Endothelial cell of umbilical vein (primary cell): ENCODE measurements around the gene PLAC1.

Source experiments
- FOS ChIP-seq: IDR thresholded peaks from 2 replicates; pipeline ENCODE4 v1.6.1; 2011; ENCODE audit warnings: mild to moderate bottlenecking, low read length, moderate library complexity, borderline replicate concordance; ENCODE audit not compliant: insufficient read depth
- JUN ChIP-seq: IDR thresholded peaks from 2 replicates; pipeline ENCODE4 v1.6.1; 2011; ENCODE audit warnings: borderline replicate concordance, low read depth; ENCODE audit not compliant: insufficient read length, insufficient read depth
- POLR2A ChIP-seq: IDR thresholded peaks from 2 replicates; pipeline ENCODE4 v1.6.1; 2012; ENCODE audit warnings: low read depth, mild to moderate bottlenecking, control low read depth, low read length
- TF ChIP-seq, protein P1 (sequence below), 2 donors: IDR thresholded peaks; 1 replicate in 1 of 2; 2 replicates in 1 of 2; pipeline ENCODE4 v1.5.1; 2011; ENCODE audit warnings: low read length in 2 of 2, mild to moderate bottlenecking in 2 of 2, moderate library complexity in 2 of 2, control low read depth in 1 of 2, inconsistent platforms in 1 of 2, low read depth in 1 of 2; ENCODE audit not compliant: insufficient read depth in 1 of 2; ENCODE audit errors: extremely low read depth in 1 of 2
- TF ChIP-seq, protein P2 (sequence below): IDR thresholded peaks from 2 replicates; pipeline ENCODE4 v1.6.1; 2011; ENCODE audit not compliant: insufficient read depth, insufficient read length

- no peak for TF ChIP-seq FOS
- TF ChIP-seq, protein P1, sequence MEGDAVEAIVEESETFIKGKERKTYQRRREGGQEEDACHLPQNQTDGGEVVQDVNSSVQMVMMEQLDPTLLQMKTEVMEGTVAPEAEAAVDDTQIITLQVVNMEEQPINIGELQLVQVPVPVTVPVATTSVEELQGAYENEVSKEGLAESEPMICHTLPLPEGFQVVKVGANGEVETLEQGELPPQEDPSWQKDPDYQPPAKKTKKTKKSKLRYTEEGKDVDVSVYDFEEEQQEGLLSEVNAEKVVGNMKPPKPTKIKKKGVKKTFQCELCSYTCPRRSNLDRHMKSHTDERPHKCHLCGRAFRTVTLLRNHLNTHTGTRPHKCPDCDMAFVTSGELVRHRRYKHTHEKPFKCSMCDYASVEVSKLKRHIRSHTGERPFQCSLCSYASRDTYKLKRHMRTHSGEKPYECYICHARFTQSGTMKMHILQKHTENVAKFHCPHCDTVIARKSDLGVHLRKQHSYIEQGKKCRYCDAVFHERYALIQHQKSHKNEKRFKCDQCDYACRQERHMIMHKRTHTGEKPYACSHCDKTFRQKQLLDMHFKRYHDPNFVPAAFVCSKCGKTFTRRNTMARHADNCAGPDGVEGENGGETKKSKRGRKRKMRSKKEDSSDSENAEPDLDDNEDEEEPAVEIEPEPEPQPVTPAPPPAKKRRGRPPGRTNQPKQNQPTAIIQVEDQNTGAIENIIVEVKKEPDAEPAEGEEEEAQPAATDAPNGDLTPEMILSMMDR (IDR thresholded peaks at IDR 0.05; ENCODE audit: extremely low read depth in 1 of 2, insufficient read depth in 1 of 2, low read depth in 1 of 2, low read length in 2 of 2) = no peak
- TF ChIP-seq, protein P2, sequence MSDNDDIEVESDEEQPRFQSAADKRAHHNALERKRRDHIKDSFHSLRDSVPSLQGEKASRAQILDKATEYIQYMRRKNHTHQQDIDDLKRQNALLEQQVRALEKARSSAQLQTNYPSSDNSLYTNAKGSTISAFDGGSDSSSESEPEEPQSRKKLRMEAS = no peak
- no peak for TF ChIP-seq JUN
- TF ChIP-seq POLR2A = no peak
Measured at GRCh38 chrX:134641346-134641745, 16.9 kb downstream of the PLAC1 start.
